ENCODE data around the gene VAV2.

The VAV2 gene

GRCh38 chr9:133780962-133781827 lies 210.9 kb downstream of the VAV2 start:
- no peak for DNase-seq (ENCODE audit: low read depth)

- DNase-seq (ENCODE audit: low read depth) = no peak
Measured at GRCh38 chr9:133780404-133780945, 211.6 kb downstream of the VAV2 start.

- no peak for DNase-seq (ENCODE audit: low read depth)
Measured at GRCh38 chr9:133779516-133780403, 212.4 kb downstream of the VAV2 start.

GRCh38 chr9:133779081-133779480 lies 213.0 kb downstream of the VAV2 start:
- DNase-seq (ENCODE audit: low read depth) = no peak

- no peak for DNase-seq (ENCODE audit: low read depth)
Measured at GRCh38 chr9:133778336-133779013, 213.6 kb downstream of the VAV2 start.

GRCh38 chr9:133777871-133778270 lies 214.3 kb downstream of the VAV2 start:
- DNase-seq (ENCODE audit: low read depth) = no peak

- DNase-seq (ENCODE audit: low read depth) = no peak
Measured at GRCh38 chr9:133777068-133777791, 214.9 kb downstream of the VAV2 start.

GRCh38 chr9:133775951-133776905 lies 215.9 kb downstream of the VAV2 start:
- DNase-seq (ENCODE audit: low read depth) = no peak

- DNase-seq (ENCODE audit: low read depth) = no peak
Measured at GRCh38 chr9:133775291-133775690, 216.8 kb downstream of the VAV2 start.

GRCh38 chr9:133774799-133775198 lies 217.3 kb downstream of the VAV2 start:
- DNase-seq (ENCODE audit: low read depth) = no peak

- no peak for DNase-seq (ENCODE audit: low read depth)
Measured at GRCh38 chr9:133773889-133774655, 218.1 kb downstream of the VAV2 start.

- no peak for DNase-seq (ENCODE audit: low read depth)
Measured at GRCh38 chr9:133772581-133772980, 219.5 kb downstream of the VAV2 start.

GRCh38 chr9:133771486-133772482 lies 220.3 kb downstream of the VAV2 start:
- no peak for DNase-seq (ENCODE audit: low read depth)

- DNase-seq (ENCODE audit: low read depth) = no peak
Measured at GRCh38 chr9:133770076-133770777, 221.9 kb downstream of the VAV2 start.

GRCh38 chr9:133769511-133770075 lies 222.5 kb downstream of the VAV2 start:
- no peak for DNase-seq (ENCODE audit: low read depth)

GRCh38 chr9:133768859-133769510 lies 223.1 kb downstream of the VAV2 start:
- no peak for DNase-seq (ENCODE audit: low read depth)
